HG03039 (cell line): ENCODE data around the gene TRERF1.

Source experiments
- ATAC-seq: cut with Tn5 transposase; IDR thresholded peaks from one replicate; pipeline ENCODE4 v1.9.1; 2021; ENCODE audit warnings: mild to moderate bottlenecking, moderate library complexity; ENCODE audit not compliant: unreplicated experiment

The TRERF1 gene

GRCh38 chr6:42400886-42401612 lies 50.7 kb downstream of the TRERF1 start:
- no peak for ATAC-seq

GRCh38 chr6:42400061-42400760 lies 51.5 kb downstream of the TRERF1 start:
- ATAC-seq: no peak

DNA sequence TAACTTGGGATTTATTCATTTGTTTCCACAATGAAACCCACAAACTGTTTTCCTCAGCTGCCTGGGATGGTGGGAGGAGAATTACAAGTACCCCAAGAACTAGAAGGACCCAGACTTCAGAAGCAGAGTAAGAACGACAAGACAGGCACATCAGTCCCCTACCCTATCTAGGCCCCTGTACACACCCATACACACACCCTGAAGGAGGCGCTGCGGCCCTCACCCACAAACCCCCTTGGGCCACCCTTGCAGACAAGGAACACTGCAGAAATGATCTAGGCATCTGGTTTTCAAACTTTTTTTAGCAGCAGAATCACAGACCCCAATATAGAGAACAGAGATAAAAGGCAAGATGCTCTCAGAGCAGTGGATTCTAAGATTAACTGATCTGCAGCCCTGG lies 55.0 kb downstream of the TRERF1 start:
- ATAC-seq: no peak

DNA sequence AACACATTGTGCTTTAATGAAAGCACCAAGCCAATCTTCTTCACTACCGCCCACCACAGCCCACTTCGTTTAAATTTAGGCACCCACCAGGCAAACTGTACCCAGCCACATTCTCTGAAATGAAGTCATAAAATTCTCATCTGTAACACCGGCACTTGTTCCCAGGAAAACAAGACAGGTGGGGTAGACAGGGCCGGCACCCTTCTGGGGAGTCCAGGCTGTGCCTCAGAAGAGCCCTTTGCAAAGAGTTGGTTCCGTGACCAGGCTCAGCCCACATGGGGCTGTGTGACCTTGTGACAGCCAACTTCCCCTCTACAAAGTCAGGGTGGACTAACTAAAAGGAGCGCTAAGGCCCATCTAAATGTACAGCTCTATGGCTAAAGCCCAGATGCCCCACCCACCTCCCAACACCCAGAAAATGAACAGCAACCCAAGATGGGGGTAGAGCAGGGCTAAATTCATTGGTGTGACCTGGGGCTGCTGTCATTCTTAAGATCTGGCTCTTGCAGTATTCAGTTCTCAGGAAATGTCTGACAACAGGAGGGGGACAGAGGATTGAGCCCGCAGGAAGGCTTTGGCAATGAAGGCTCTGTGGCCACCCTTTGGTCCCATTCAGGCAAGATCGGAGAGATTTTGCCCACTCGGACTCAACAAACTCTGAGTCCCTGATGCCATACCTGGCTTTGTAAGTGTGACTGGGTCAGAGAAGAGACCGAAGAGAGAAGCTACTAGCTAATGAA lies 56.7 kb downstream of the TRERF1 start:
- ATAC-seq: no peak

DNA sequence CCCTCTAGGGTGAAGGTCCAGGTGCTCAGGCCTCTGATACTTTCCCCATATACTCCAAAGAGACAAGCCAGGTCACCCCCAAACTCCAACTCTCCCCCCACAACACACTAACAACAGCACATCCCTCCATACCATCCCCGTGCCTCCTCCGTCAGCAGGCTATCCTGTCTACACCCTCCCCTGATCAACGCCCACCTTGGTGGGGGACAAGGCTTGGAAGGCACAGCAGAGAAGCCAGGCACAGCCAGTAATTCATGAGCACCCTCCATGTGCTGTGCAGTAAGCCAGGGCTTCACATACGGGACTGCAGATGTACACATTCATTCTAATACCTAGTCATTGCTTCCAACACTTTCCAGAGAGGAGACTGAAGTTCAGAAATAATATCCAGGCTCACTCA lies 57.6 kb downstream of the TRERF1 start:
- ATAC-seq: no peak

- no peak for ATAC-seq
These were observed 58.4 kb downstream of the TRERF1 start for GRCh38 chr6:42393339-42393738.

DNA sequence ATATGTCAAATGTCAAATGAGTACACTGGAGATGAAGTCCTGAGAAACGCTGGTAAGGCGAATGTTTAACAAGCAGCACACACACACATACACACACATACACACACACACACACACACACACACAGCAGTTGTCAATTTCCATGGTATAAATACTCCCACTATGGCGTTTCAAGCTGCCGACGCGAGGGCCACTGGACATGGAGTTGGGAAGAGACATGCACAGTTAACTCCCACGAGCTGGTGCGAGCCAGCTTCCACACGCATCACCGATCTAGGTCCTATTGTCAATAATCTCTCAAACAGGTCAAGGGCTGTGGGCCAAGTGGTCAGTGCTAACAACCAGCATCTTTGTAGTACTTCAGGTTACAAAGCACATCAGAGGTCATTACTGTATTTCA lies 58.9 kb downstream of the TRERF1 start:
- no peak for ATAC-seq

- no peak for ATAC-seq
These were observed 60.3 kb downstream of the TRERF1 start for GRCh38 chr6:42391441-42391840.

- ATAC-seq: no peak
These were observed 61.3 kb downstream of the TRERF1 start for GRCh38 chr6:42390228-42390934.

DNA sequence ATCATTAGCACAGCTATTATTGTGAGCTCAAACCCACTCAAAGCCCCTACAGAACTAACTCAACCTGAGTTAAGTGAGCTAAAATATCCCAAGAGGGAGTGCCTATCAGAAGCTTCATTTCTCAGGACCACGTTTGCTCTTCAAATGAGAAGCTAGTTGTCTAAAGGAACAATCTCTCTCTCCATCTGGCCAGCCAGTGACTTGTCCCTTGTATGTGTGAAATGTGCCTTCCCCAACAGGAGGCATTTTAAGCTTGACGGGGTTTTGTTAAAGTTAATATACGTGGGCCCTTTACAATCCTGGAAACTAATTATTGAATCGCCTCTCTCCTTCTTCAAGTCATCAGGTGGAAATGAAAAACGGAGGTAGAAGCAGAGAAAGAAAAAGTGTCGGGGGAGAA lies 62.0 kb downstream of the TRERF1 start:
- ATAC-seq: no peak

DNA sequence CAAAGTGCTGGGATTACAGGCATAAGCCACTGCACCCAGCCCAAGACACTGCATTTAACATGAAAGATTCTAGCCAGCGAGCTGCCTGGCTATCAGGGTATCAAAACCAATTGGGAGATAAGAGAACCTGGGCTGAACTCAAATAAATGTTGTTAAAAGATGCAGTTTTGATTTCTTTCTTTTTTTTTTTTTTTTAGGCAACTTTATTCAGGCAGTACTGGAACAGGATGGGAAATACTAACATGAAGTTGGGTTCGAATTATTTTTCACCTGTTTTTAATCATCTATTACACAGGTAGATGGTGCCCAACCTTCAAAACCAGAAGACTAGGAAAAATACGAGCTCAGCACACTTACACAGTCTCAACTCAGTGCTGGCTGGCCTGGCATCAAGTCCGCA lies 63.7 kb downstream of the TRERF1 start:
- ATAC-seq: no peak

GRCh38 chr6:42387336-42387735 lies 64.4 kb downstream of the TRERF1 start:
- ATAC-seq: no peak

DNA sequence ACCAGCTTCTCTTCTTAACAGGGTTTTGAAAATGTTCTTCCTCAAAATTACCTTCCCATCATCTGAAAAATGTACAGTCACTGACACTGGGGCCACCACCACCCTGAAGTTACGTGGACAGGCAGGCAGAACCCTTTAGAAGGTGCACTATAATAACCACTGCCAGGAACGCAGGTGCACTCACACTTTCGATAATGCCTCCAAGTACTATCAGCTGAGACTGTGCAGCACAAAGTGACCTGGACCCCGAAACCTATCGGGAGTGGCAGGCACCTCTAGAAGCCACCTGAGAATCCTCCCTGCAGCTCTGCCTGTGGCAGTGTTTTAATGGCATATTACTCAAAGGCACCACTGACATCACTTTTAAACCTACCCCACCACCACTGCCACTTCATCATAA lies 66.4 kb downstream of the TRERF1 start:
- no peak for ATAC-seq

- no peak for ATAC-seq
These were observed 68.1 kb downstream of the TRERF1 start for GRCh38 chr6:42383421-42384205.

DNA sequence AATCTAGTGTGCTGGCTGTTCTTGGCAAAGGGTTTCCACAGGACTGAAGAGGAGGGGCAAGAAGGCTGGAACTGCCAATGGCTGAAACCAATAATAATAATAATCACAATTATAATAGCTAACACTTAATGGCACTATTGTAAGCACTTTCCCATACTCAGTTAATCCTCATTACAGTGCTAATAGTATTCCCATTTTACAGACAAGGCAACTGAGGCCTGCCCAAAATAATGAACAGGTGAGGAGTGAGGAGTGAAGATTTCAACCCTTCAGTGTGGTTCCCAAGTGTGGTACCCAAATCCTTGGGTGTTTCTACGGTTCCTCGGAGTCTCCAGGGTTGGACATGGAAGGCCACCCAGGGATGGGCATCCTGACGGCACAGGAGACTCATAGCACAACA lies 69.9 kb downstream of the TRERF1 start:
- ATAC-seq: no peak

GRCh38 chr6:42380228-42380979 lies 71.3 kb downstream of the TRERF1 start:
- no peak for ATAC-seq

GRCh38 chr6:42378536-42378935 lies 73.2 kb downstream of the TRERF1 start:
- ATAC-seq: no peak

DNA sequence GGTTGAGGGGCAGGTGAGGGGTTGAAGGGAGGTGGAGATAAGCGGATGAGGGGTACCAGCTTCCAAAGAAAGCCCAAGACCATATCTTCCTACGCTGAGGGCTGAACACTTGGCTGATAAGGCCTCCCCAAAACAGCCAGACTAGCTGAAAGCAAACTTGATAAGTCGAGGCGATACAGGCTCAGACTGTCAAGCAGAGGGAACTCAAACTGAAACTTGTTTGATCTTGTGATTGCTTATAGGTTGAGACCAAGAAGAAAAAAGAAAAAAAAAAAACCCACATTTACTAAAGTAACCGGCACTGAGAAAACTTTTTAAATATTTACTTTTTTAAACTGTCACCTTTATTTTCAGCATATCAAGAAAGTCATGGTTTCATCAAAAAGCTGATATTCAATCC lies 73.6 kb downstream of the TRERF1 start:
- ATAC-seq: no peak

- ATAC-seq: no peak
These were observed 76.6 kb downstream of the TRERF1 start for GRCh38 chr6:42375007-42375635.
